GM12872 (cell line): ENCODE results near the gene VLDLR.

Source experiments
- CTCF ChIP-seq: IDR thresholded peaks from 3 replicates; pipeline ENCODE4 v1.5.1; 2011; ENCODE audit warnings: low read depth, mild to moderate bottlenecking, low read length, moderate library complexity; ENCODE audit not compliant: insufficient read depth

VLDLR gene

GRCh38 chr9:2693056-2693455 is 71.5 kb downstream of the VLDLR start:
- TF ChIP-seq CTCF, result no peak

- TF ChIP-seq CTCF, result no peak
Observed at GRCh38 chr9:2697492-2697891, 75.9 kb downstream of the VLDLR start.

DNA sequence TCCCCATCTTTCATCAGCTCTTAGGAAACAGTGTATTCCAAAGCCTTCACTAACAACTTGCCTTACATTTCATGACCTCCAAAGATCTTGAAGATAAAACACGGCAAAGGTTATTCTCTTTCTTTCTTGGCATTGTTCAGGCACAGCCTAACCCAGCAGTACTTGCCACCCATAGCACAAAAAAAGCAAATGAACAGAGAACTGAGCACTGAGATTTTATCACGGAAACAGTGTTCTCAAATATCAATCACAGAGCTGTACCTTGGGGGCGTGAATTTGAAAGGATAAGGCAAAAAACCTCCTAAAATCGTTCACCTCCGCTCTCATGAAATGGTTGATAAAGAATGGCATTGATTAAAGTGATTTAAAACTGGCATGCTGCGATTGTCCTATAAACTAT is 78.8 kb downstream of the VLDLR start:
- TF ChIP-seq CTCF, result no peak

DNA sequence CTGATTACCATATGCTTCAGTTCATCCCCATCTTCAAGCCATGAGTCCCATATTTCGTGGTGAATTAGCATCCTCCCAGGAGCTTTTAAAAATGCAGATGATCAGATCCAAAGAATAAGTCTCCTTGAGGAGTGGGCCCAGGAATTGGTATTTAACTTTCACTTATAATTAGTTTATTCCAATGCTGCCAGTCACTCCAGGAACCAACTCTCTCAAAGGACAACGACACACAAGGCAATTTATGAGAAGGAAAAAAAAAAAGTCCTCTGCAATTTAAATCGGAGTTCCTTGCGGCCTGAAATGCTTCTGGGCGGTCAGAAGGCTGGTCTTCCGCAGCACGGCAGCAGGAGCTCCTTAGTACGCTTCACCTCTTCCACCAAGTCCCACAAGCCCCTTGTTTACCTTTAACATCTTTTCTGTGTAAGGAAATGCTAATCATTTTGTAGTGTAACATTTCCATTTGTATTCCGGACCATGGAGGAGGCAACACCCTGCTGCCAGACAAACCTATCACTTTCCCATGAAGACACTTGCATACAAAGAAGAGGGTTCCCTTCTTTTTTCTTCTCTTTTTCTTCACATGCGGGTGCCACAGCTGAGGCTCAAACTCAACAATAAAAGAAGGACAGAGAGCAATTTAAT is 79.4 kb downstream of the VLDLR start:
- TF ChIP-seq CTCF, result no peak

- TF ChIP-seq CTCF, result no peak
Observed at GRCh38 chr9:2704504-2704903, 82.9 kb downstream of the VLDLR start.
